OCI-LY3 (cell line): ENCODE measurements around the gene MT1A.

ENCODE experiments used
- EZH2phosphoT487 ChIP-seq: fragments of 200-600 bp; shearing (Covaris generic); IDR thresholded peaks from 2 replicates; pipeline ENCODE4 v1.6.1; 2018; ENCODE audit warnings: antibody characterized with exemption, mixed run types, low read depth
- TF ChIP-seq, protein P1 (sequence below): fragments of 200-600, 300-600 bp; sonication (generic); IDR thresholded peaks from 2 replicates; pipeline ENCODE4 v1.5.1; 2014; ENCODE audit warnings: antibody characterized with exemption, low read length, low read depth

DNA sequence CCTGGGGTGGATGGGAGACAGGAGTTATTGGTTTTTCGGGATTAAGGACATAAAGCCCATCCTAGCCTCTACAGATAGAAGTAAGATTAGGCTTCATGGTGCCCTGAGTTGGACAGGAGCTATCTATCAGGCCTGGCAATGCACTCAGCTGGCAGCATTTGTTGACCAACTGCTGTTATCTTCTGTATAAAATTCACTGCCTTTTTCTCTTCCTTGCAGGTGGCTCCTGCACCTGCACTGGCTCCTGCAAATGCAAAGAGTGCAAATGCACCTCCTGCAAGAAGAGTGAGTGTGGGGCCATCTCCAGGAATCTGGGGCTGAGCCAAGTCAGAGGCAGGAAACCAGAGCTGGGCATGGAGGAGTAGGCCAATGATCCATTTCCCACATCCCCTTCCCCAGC, 579 bp downstream of the MT1A start:
- TF ChIP-seq, protein P1, sequence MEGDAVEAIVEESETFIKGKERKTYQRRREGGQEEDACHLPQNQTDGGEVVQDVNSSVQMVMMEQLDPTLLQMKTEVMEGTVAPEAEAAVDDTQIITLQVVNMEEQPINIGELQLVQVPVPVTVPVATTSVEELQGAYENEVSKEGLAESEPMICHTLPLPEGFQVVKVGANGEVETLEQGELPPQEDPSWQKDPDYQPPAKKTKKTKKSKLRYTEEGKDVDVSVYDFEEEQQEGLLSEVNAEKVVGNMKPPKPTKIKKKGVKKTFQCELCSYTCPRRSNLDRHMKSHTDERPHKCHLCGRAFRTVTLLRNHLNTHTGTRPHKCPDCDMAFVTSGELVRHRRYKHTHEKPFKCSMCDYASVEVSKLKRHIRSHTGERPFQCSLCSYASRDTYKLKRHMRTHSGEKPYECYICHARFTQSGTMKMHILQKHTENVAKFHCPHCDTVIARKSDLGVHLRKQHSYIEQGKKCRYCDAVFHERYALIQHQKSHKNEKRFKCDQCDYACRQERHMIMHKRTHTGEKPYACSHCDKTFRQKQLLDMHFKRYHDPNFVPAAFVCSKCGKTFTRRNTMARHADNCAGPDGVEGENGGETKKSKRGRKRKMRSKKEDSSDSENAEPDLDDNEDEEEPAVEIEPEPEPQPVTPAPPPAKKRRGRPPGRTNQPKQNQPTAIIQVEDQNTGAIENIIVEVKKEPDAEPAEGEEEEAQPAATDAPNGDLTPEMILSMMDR = no peak
- no peak for TF ChIP-seq EZH2phosphoT487
